NCI-H1436 (cell line): ENCODE measurements around the gene BNC2.

Experiments
- DNase-seq: peaks from one replicate; lab custom pipeline; 2025; lab: John Stamatoyannopoulos, UW

BNC2 gene

DNA sequence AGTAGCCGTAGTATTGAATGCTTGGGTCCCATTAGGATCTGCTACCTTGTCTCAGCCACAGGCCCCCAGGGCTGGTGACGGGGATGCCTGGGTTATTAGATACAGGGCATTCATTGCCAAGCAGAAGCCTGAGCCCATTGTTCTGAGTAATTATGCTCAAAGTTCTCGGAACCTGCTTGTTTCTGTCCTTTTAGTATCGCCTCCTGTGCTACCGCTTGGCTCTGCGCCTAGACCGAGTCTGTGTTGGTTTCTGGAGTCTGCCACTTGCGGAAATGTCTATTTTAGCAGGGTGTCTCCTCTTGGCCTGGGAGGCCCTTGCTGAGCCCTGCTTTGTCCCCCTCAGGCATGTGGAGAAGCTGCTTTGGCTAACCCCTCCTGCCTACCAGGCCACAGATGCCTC lies 506.1 kb downstream of the BNC2 start:
- DNase-seq = no peak

DNA sequence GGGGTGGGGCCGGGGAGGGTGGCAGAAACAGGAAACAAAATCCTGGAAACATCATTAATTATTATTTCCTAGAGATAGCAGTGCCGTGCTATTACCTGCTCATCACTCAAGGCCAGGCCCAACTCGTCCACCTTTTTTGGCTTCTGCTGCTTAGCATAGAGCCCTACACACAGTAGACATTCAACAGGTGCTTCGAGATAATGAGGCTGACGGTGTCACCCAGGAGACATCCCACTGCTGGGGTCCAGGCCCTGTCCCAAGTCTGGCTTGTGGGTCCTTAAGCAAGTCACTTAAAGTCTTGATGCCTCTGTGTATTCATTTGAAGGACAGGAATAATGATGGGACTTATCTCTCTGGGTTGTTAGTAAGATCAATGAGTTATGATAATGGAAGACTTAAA lies 506.6 kb downstream of the BNC2 start:
- DNase-seq = no peak

DNA sequence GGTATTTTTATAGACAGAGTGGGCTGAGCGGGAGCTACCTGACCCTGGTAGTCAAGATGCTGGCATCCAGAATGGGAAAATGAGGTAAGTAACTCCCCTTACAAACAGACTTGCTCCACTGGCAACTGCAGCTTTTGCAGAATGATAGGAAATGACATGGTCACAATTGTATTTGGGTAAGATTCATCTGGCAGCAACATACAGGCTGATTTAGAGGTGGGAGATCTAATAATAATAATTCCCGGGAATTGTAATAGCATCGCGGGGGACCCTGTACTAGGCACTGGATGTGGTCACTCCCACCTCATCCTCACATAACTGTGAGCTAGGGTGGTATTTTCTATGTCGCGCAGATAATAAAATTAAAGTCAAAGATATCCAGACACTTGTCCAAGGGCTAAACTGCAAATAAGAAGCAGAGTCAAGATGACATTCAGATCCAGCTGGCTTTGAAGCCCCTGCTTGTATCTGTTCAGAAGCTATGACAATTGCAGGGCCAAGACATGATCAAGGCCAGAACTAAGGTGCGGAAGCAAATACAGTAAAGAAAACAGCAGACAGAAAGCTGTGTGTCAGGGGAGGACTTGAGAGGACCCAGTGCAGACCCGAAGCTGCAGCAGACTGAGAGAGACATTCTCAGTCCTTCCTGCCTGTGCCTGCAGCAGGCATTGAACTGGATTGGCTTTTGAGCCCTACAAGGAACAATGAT lies 507.2 kb downstream of the BNC2 start:
- no peak for DNase-seq

DNA sequence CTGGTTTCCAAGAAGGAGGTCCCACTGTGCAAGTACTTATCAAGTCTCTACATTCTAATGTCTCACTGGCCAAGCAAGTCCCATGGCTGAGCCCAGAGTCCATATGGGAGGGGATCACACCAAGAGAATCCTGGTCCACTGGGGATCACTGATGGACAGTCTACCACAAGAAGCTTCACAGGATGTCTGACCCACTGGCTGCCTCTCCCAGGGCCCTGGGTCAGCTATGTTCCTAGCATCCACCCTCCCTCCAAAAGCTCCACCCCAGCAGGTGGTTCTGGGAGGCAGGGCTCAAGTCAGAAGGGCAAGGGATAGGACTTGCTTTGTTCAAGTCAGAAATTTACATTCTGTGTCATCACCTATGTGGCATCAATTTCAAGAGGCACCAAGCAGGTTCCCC lies 508.5 kb downstream of the BNC2 start:
- no peak for DNase-seq

DNA sequence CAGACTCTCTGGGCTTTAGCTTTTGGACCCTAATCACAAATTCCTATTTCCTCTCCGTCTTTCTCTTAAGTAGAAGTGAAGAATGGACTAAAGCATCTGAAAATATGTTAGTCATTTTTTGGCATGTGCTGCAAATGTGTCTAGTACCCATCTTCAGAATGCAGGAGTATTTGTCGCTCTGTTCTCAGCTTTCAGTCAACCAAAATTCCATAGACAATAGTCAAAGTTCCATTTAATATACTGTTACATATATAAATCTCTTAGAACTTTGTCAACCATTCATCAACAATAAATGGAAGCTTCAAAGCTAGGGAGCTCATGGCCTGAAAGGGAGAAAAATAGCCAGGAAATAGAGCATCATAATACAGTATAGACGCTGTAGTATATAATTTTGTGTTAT lies 509.4 kb downstream of the BNC2 start:
- DNase-seq = no peak

DNA sequence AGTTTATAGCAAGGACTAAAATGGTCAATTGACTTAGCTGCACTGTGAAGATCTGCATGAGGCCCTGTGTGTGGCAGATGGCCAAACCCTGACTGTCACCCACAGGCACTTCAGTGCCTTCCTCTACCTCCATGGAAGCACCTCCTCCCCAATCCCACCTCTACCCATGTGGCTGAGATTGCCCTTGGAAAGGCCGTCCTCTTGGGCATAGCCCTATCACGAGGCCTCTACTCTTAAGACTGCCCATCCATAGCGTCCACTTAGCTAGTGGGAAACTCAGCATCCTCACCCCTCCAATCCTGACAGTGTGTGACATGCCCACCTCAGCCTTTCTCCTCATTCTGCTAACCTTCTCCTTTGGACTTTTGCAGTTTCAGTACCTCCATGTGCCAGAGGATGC lies 510.2 kb downstream of the BNC2 start:
- DNase-seq = no peak
